SK-N-MC (cell line): ENCODE data around the gene RAB9B.

Source experiments
- EZH2 ChIP-seq: fragments of 200-600 bp; sonication (generic); IDR thresholded peaks from one replicate; pipeline ENCODE4 v1.6.1; 2017; ENCODE audit warnings: antibody characterized with exemption
- FOXP2 ChIP-seq: optimal IDR thresholded peaks from 2 replicates; pipeline ENCODE3; 2011; ENCODE audit warnings: mild to moderate bottlenecking, moderate library complexity; ENCODE audit not compliant: insufficient read depth; ENCODE audit errors: extremely low read length, control extremely low read depth
- POLR2AphosphoS5 ChIP-seq: IDR thresholded peaks from 2 replicates; pipeline ENCODE4 v1.6.1; 2012; ENCODE audit warnings: mild to moderate bottlenecking, low read depth, low read length, borderline replicate concordance

DNA sequence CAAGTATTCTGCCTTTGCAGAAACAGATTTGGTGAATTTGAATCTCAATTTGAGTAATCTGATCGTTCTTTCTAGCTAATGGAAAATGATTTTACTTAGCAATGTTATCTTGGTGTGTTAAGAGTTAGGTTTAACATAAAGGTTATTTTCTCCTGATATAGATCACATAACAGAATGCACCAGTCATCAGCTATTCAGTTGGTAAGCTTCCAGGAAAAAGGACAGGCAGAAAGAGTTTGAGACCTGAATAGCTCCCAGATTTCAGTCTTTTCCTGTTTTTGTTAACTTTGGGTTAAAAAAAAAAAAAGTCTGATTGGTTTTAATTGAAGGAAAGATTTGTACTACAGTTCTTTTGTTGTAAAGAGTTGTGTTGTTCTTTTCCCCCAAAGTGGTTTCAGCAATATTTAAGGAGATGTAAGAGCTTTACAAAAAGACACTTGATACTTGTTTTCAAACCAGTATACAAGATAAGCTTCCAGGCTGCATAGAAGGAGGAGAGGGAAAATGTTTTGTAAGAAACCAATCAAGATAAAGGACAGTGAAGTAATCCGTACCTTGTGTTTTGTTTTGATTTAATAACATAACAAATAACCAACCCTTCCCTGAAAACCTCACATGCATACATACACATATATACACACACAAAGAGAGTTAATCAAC, 40.1 kb downstream of the RAB9B start:
- TF ChIP-seq EZH2 (no peak), POLR2AphosphoS5 (no peak), FOXP2 (no peak)
